Skeletal muscle satellite cell (primary cell): ENCODE data around the gene PPM1A.

Experiments
- H3K27me3 ChIP-seq: 2 replicates; pipeline ENCODE4 v1.7.0; 2013; ENCODE audit warnings: low read length; ENCODE audit not compliant: control insufficient read depth, insufficient read depth
- H3K36me3 ChIP-seq: 2 replicates; pipeline ENCODE4 v1.7.0; 2013; ENCODE audit warnings: mild to moderate bottlenecking, control low read depth, low read length; ENCODE audit not compliant: insufficient read depth
- H3K4me1 ChIP-seq: 2 replicates; pipeline ENCODE4 v1.7.0; 2013; ENCODE audit warnings: low read length; ENCODE audit not compliant: control insufficient read depth, insufficient read depth
- H3K4me2 ChIP-seq: 2 replicates; pipeline ENCODE4 v1.7.0; 2013; ENCODE audit warnings: mild to moderate bottlenecking, low read length
- H3K4me3 ChIP-seq: 2 replicates; pipeline ENCODE4 v1.7.0; 2013; ENCODE audit warnings: low read length
- H3K9ac ChIP-seq: 2 replicates; pipeline ENCODE4 v1.7.0; 2013; ENCODE audit warnings: mild to moderate bottlenecking, low read depth, low read length, moderate library complexity
- H3K9me3 ChIP-seq: replicated peaks from 2 replicates; pipeline ENCODE4 v1.7.0; 2013; ENCODE audit warnings: mild to moderate bottlenecking, control low read depth, low read length

The PPM1A gene

GRCh38 chr14:60232185-60232584 is 16.8 kb upstream of the PPM1A start:
- peaks cover 7% of the 10 kb centered on the region for H3K4me1 ChIP-seq

GRCh38 chr14:60233251-60233650 is 15.8 kb upstream of the PPM1A start:
- Histone ChIP-seq H3K9me3 (no peaks in the 10 kb centered on the region), H3K27me3 (no peaks in the 10 kb centered on the region), H3K4me2 (no peak overlapping the region), H3K4me1 (peaks cover 7% of the 10 kb centered on the region), H3K9ac (no peak overlapping the region), H3K4me3 (no peak overlapping the region), H3K36me3 (no peaks in the 10 kb centered on the region)

More at GRCh38 chr14:60232185-60232584, 16.8 kb upstream of the PPM1A start:
- no peak overlapping the region for H3K4me2 ChIP-seq
- H3K27me3 ChIP-seq, result no peaks in the 10 kb centered on the region
- H3K4me3 ChIP-seq, result no peak overlapping the region
- H3K9ac ChIP-seq, result no peak overlapping the region
- no peaks in the 10 kb centered on the region for H3K36me3 ChIP-seq
- no peaks in the 10 kb centered on the region for H3K9me3 ChIP-seq

- Histone ChIP-seq H3K9me3 (no peaks in the 10 kb centered on the region), H3K36me3 (no peaks in the 10 kb centered on the region), H3K9ac (no peak overlapping the region), H3K27me3 (no peaks in the 10 kb centered on the region), H3K4me3 (no peak overlapping the region), H3K4me1 (peaks cover 7% of the 10 kb centered on the region), H3K4me2 (no peak overlapping the region)
Measured at GRCh38 chr14:60233891-60234290, 15.1 kb upstream of the PPM1A start.

- Histone ChIP-seq H3K4me1 (peaks cover 7% of the 10 kb centered on the region), H3K27me3 (no peaks in the 10 kb centered on the region), H3K9ac (no peak overlapping the region), H3K4me2 (no peak overlapping the region), H3K36me3 (no peaks in the 10 kb centered on the region), H3K4me3 (no peak overlapping the region), H3K9me3 (no peaks in the 10 kb centered on the region)
Measured at GRCh38 chr14:60235440-60235839, 13.6 kb upstream of the PPM1A start.

GRCh38 chr14:60238955-60239354 is 10.1 kb upstream of the PPM1A start:
- Histone ChIP-seq H3K4me1 (peaks cover 7% of the 10 kb centered on the region), H3K4me3 (no peak overlapping the region), H3K27me3 (no peaks in the 10 kb centered on the region), H3K9me3 (no peaks in the 10 kb centered on the region), H3K36me3 (no peaks in the 10 kb centered on the region), H3K9ac (no peak overlapping the region), H3K4me2 (no peak overlapping the region)

GRCh38 chr14:60240139-60240856 is 8.7 kb upstream of the PPM1A start:
- Histone ChIP-seq H3K4me3 (no peak overlapping the region), H3K9me3 (no peaks in the 10 kb centered on the region), H3K4me1 (peaks cover 5% of the 10 kb centered on the region), H3K36me3 (no peaks in the 10 kb centered on the region), H3K27me3 (no peaks in the 10 kb centered on the region), H3K4me2 (no peak overlapping the region), H3K9ac (no peak overlapping the region)

GRCh38 chr14:60241091-60241490 is 7.9 kb upstream of the PPM1A start:
- no peak overlapping the region for H3K9ac ChIP-seq
- no peak overlapping the region for H3K4me2 ChIP-seq
- no peaks in the 10 kb centered on the region for H3K9me3 ChIP-seq
- H3K4me1 ChIP-seq, result no peaks in the 10 kb centered on the region
- no peaks in the 10 kb centered on the region for H3K36me3 ChIP-seq
- no peak overlapping the region for H3K4me3 ChIP-seq
- H3K27me3 ChIP-seq, result no peaks in the 10 kb centered on the region

- Histone ChIP-seq H3K9me3 (no peaks in the 10 kb centered on the region), H3K9ac (no peak overlapping the region), H3K4me1 (no peaks in the 10 kb centered on the region), H3K4me3 (no peak overlapping the region), H3K36me3 (no peaks in the 10 kb centered on the region), H3K4me2 (no peak overlapping the region), H3K27me3 (no peaks in the 10 kb centered on the region)
Measured at GRCh38 chr14:60242429-60242828, 6.6 kb upstream of the PPM1A start.

GRCh38 chr14:60245380-60246177 is 3.4 kb upstream of the PPM1A start:
- H3K4me3 ChIP-seq, result no peak overlapping the region
- no peaks in the 10 kb centered on the region for H3K36me3 ChIP-seq
- no peak overlapping the region for H3K9ac ChIP-seq
- no peaks in the 10 kb centered on the region for H3K27me3 ChIP-seq
- H3K4me1 ChIP-seq, result peaks cover 13% of the 10 kb centered on the region
- H3K4me2 ChIP-seq, result no peak overlapping the region
- H3K9me3 ChIP-seq, result no peaks in the 10 kb centered on the region

- peaks cover 28% of the 10 kb centered on the region for H3K4me1 ChIP-seq
Measured at GRCh38 chr14:60247994-60248696, 876 bp upstream of the PPM1A start.

More at GRCh38 chr14:60247994-60248696, 876 bp upstream of the PPM1A start:
- Histone ChIP-seq H3K9ac (peak overlapping the region; percentile 93), H3K4me3 (peak overlapping the region; percentile 81), H3K4me2 (peak overlapping the region; percentile 97), H3K27me3 (no peaks in the 10 kb centered on the region), H3K9me3 (no peaks in the 10 kb centered on the region), H3K36me3 (no peaks in the 10 kb centered on the region)
